ENCODE results near the gene HSD17B12.

- TF ChIP-seq, protein P1, sequence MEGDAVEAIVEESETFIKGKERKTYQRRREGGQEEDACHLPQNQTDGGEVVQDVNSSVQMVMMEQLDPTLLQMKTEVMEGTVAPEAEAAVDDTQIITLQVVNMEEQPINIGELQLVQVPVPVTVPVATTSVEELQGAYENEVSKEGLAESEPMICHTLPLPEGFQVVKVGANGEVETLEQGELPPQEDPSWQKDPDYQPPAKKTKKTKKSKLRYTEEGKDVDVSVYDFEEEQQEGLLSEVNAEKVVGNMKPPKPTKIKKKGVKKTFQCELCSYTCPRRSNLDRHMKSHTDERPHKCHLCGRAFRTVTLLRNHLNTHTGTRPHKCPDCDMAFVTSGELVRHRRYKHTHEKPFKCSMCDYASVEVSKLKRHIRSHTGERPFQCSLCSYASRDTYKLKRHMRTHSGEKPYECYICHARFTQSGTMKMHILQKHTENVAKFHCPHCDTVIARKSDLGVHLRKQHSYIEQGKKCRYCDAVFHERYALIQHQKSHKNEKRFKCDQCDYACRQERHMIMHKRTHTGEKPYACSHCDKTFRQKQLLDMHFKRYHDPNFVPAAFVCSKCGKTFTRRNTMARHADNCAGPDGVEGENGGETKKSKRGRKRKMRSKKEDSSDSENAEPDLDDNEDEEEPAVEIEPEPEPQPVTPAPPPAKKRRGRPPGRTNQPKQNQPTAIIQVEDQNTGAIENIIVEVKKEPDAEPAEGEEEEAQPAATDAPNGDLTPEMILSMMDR (IDR thresholded peaks at IDR 0.05), result no peak
- TF ChIP-seq POLR2A (IDR thresholded peaks at IDR 0.05) (no peak), POLR2AphosphoS5 (IDR thresholded peaks at IDR 0.05) (no peak)
Observed at GRCh38 chr11:43779306-43779705, 98.8 kb downstream of the HSD17B12 start.
